PC-9 (cell line): ENCODE measurements around the gene FANK1.

Experiments
- EZH2 ChIP-seq: fragments of 200-600 bp; sonication (generic); IDR thresholded peaks from 2 replicates; pipeline ENCODE4 v1.8.0; 2017; ENCODE audit warnings: antibody characterized with exemption, low read depth
- TF ChIP-seq, protein P1 (sequence below): fragments of 200-600 bp; sonication (generic); conservative IDR thresholded peaks from 2 replicates; pipeline ENCODE4 v1.6.1; 2017; ENCODE audit warnings: mixed run types, antibody characterized with exemption, mild to moderate bottlenecking, moderate library complexity

DNA sequence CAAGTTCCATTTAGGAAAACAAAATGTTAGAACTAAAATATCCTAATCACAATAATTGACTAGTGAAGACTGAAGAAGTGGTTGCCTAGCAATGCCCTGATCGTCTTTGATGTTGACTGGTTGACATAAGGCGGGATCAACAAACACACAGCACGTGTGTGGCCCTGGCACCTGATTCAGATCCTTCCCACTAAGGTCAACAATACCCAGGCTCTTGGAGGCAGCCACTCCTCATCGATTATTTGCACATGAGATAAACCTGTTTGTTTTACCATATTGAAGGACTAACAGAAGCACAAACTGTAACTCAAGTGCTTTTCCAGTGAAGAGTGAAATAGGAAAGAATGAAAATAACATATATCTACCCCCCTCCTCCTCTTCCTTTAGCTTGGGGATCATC is 15.6 kb downstream of the FANK1 start:
- TF ChIP-seq, protein P1, sequence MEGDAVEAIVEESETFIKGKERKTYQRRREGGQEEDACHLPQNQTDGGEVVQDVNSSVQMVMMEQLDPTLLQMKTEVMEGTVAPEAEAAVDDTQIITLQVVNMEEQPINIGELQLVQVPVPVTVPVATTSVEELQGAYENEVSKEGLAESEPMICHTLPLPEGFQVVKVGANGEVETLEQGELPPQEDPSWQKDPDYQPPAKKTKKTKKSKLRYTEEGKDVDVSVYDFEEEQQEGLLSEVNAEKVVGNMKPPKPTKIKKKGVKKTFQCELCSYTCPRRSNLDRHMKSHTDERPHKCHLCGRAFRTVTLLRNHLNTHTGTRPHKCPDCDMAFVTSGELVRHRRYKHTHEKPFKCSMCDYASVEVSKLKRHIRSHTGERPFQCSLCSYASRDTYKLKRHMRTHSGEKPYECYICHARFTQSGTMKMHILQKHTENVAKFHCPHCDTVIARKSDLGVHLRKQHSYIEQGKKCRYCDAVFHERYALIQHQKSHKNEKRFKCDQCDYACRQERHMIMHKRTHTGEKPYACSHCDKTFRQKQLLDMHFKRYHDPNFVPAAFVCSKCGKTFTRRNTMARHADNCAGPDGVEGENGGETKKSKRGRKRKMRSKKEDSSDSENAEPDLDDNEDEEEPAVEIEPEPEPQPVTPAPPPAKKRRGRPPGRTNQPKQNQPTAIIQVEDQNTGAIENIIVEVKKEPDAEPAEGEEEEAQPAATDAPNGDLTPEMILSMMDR, result no peak
- TF ChIP-seq EZH2, result no peak
